ENCODE data around the gene TSPAN18. TPM values are rescaled to one million over a fixed set of nuclear protein-coding genes. Genes with fewer than 3 reads are reported as not detected.

The TSPAN18 gene
- polyA plus RNA-seq, 4 donors: 53.1 to 61.4 (median 57.6) TPM

DNA sequence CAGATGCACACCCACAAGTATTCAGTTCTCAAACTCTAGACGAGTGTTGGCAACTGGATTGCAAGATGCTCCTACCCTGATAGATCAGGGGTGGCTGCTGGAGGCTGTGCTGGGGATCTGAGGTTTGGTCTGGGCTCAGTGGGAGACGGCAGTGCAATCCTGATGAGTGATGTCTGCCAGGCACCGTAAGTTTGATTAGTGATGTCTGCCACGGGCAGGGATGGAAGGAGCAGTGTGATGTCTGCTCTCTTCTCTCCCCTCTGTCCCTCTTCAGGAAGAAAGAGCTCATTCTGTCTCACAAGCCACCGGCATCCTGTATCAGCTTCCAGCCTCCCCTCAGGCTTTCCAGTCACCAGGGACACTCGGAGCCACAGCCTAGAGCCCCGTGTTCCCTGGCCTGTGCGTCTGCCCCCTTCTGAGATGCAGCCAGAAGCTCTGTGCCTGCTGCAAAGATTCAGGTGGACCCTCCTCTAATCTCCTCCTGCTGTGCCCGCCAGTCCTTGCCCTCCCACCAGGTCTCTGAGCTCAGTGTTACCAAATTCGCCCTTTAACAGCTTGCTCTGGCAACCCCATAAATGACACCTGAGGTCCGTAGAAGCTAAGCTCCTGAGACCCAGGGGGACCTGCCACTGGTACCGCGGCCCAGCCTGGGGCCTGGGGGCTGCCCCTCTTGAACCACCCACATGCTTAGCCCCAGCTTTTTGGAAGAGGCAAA lies 204.0 kb downstream of the TSPAN18 start:
- DNase-seq (ENCODE audit: low read depth in 4 of 4, low spot score in 3 of 4): no peak

GRCh38 chr11:44931466-44931865 lies 204.7 kb downstream of the TSPAN18 start:
- no peak for DNase-seq (ENCODE audit: low read depth in 4 of 4, low spot score in 3 of 4)

DNA sequence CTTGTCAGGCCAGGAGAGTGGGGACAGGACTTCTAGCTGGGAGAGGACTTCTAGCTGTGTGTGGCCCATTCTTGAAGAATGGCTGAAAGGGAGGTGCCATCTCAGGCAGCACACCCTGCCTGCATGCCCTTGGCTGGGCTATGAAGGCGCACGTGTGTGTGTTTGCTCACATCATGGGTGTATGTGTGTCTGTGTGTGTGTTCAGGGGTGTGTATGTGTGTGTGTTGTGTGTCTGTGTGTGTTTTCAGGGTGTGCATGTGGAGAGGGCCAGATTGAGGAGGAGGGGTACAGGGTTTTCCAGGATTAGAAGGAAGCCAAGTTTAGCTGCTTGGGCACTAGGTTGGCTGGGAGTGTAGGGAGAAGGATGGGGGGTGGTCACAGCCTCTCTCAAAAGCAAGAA lies 207.3 kb downstream of the TSPAN18 start:
- DNase-seq (ENCODE audit: low read depth in 4 of 4, low spot score in 3 of 4): no peak

- DNase-seq (ENCODE audit: low read depth in 4 of 4, low spot score in 3 of 4): no peak
Observed at GRCh38 chr11:44934735-44935250, 208.0 kb downstream of the TSPAN18 start.

DNA sequence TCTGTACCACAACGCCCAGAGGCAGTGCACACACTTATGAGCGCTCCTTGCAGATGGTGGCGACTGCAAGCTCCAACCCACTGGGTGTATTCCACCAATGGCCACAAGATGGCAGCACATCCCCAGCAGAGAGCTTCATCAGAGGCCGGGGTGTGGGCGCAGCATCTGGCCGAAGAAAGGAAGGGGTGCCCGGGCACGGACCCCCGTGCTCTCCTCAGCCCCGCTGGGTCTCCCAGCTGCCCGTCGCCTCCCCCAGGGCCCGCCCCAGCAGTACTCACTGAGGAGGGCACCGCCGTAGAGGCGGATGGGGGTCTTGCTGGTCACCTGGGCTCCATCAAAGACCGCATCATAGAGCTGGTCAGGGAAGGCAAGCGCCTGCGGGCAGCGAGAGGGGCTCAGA lies 209.8 kb downstream of the TSPAN18 start:
- DNase-seq (ENCODE audit: low read depth in 4 of 4, low spot score in 3 of 4): peak; percentile 69 to 78 (median 76)

DNA sequence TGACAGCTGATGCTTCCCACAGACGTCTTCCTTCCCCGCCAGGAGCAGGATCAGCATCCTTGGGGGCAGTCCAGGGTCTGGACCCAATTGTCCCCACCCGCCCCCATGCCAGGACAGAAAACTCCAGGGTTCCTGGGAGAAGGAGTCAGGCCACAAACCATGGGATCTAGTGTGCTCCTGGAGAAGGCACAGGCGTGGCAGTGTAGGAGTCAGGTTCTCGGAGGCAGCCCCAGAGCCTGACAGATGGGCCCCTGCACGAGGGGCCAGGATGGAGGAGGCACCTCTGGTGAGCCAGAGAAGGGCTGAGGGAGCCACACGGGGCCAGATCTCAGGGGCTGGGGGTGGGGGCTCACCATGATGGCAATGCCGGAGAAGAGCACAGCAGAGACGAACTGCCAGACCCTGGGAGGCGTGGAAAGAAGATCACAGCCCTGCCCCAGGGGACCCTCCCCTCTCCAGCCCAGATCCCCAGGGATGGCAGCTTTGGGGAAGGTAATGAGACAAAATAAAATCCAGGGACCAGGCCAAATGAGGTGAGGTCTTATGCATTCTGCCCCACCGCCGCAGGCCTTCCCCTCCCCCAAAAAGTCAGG lies 210.3 kb downstream of the TSPAN18 start:
- DNase-seq (ENCODE audit: low read depth in 4 of 4, low spot score in 3 of 4): no peak

GRCh38 chr11:44938066-44938691 lies 211.4 kb downstream of the TSPAN18 start:
- no peak for DNase-seq (ENCODE audit: low read depth in 4 of 4, low spot score in 3 of 4)

DNA sequence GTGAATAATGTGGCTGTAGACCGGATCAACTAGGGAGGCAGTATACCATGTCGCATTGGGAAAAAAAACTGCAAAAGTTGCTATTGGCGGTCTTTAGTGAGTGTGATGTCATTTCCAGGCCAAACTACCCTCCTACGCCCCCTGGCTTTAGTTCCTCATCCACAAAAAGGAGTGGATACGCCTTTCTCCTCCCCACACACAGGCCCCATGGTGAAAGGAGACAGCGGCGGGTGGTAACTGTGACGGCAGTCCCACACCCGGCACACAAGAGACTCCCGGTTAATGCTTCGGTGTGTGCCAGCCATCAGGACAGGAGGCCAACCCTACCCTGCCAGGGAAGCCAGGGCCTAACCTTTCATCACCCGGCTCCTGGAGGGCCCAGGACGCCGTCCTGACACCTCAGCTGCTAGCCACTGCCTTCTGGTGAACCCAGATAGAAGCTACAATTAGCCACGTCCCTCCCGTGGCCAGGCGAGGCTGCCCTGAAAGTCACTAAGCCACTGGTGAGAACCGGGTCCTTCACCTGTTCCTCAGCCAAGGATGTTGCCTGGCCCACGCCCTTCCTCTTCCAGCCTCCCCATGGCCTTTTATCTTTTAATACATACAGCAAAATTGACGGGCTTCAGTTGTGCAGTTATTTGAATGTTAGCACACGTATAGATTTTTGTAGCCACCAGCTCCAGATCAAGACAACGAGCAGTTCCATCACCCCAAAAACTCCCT lies 213.1 kb downstream of the TSPAN18 start:
- DNase-seq (ENCODE audit: low read depth in 4 of 4, low spot score in 3 of 4): no peak

- no peak for DNase-seq (ENCODE audit: low read depth in 4 of 4, low spot score in 3 of 4)
Observed at GRCh38 chr11:44940404-44940803, 213.6 kb downstream of the TSPAN18 start.

- no peak for DNase-seq (ENCODE audit: low read depth in 4 of 4, low spot score in 3 of 4)
Observed at GRCh38 chr11:44940835-44941234, 214.1 kb downstream of the TSPAN18 start.

GRCh38 chr11:44941259-44942021 lies 214.7 kb downstream of the TSPAN18 start:
- DNase-seq (ENCODE audit: low read depth in 4 of 4, low spot score in 3 of 4): no peak

GRCh38 chr11:44942029-44942955 lies 215.5 kb downstream of the TSPAN18 start:
- DNase-seq (ENCODE audit: low read depth in 4 of 4, low spot score in 3 of 4): no peak

DNA sequence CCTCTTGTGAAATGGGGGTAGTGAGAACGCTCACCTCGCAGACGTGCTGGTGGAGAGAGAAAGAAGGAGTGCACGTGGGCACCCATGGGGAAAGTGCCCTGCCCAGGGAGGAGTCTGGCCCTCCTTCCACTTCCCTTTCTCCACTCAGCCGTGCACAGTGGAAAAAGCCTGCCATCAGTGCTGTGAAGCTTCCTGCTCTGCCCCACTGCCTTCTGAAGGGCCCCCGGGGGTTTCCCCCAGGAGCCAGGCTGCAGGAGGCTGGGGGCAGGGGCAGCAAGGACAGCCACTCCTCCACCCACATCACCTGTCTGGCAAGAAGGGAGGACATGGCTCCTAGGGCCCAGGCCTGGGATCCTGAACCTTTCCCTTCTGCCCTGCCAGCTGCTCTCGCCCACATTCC lies 216.4 kb downstream of the TSPAN18 start:
- DNase-seq (ENCODE audit: low read depth in 4 of 4, low spot score in 3 of 4): peak in 1 of 4 donors; percentile 36

GRCh38 chr11:44943696-44944095 lies 216.9 kb downstream of the TSPAN18 start:
- DNase-seq (ENCODE audit: low read depth in 4 of 4, low spot score in 3 of 4): no peak

- no peak for DNase-seq (ENCODE audit: low read depth in 4 of 4, low spot score in 3 of 4)
Observed at GRCh38 chr11:44944181-44944852, 217.6 kb downstream of the TSPAN18 start.

GRCh38 chr11:44944853-44945235 lies 218.1 kb downstream of the TSPAN18 start:
- no peak for DNase-seq (ENCODE audit: low read depth in 4 of 4, low spot score in 3 of 4)

DNA sequence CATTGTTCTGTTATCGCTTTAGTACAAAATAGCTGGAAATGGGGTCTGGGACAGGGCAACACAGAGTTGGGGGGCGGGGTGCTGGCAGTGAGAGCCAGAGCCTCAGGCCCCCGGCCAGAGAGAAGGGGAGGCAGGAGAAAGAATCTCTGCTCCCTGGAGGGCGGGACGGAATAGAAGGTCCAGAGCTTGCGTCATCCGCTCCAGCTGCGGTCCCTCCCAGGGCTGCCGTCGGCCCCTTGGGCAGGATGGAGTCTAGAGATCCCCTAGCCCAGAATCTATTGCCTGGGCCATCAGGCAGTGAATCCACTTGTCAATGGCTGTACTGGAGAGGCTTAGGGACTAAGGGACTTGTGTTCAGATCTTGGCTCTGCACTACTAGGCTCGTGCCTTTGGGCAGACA lies 218.9 kb downstream of the TSPAN18 start:
- DNase-seq (ENCODE audit: low read depth in 4 of 4, low spot score in 3 of 4): no peak

DNA sequence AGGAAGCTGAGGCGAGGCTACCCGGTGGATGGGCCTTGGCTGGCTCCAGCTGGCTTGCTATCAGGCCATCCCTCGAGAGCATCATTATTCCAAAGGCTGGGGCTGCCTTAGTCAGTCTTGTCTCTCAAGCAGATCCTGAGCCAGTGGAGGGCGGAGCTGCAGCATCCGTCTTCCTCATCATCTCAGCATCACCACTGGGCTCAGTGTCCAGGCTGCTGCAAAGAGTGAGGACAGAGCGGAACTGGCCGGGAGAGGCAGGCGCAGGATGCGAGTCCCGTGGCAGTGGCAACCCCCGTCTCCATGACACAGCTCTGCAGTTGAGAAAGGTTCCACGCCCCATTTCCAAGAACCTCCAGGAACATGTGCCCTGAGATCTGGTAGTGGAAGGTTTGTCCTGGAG lies 219.5 kb downstream of the TSPAN18 start:
- no peak for DNase-seq (ENCODE audit: low read depth in 4 of 4, low spot score in 3 of 4)

DNA sequence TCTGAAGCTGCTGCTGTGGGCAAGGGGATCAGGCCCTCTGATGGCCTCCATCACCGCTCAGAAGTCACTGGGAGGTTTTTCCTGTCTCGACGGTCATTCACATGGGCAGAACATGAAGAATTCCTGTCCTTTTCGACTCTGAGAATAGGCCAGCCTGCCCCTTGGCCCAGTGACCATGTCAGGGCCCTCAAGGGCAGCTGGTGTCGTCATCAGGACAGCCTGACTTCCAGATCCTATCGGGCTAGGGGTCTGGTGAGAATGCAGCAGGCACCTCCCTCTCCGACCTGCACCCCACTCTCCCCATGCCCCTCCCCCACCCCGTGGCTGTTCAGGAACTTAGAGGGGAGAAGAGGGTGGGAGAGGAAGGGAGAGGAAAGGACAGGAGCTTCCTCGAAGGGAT lies 220.4 kb downstream of the TSPAN18 start:
- no peak for DNase-seq (ENCODE audit: low read depth in 4 of 4, low spot score in 3 of 4)

All from right renal pelvis (tissue), 4 donors.